ENCODE measurements around the gene AK9.
A peak's percentile ranks its signal among the peaks of the same experiment; 100 is the strongest.
"Not testable (repeated sequence)": the region's sequence is repeated elsewhere in the genome, so short reads cannot be mapped to it uniquely, and the experiment has no call there.

Gene AK9

GRCh38 chr6:109687271-109687761, 3.7 kb downstream of the AK9 start:
- no peak overlapping the region for H2AFZ ChIP-seq (ENCODE audit: low read length)
- H3K9me2 ChIP-seq (replicated peaks; ENCODE audit: low read depth, low read length) = no peaks in the 10 kb centered on the region
- H3K27me3 ChIP-seq (ENCODE audit: insufficient read depth, low read length, poor library complexity, severe bottlenecking) = no peaks in the 10 kb centered on the region
- TF ChIP-seq CTCF (conservative IDR thresholded peaks at IDR 0.05; ENCODE audit: low read length) = no peak
- H3K9ac ChIP-seq (ENCODE audit: low read depth, low read length, poor library complexity, severe bottlenecking) = no peak overlapping the region
- peaks cover 13% of the 10 kb centered on the region for H3K79me2 ChIP-seq (ENCODE audit: insufficient read depth, low read length)
- H3K4me1 ChIP-seq (ENCODE audit: insufficient read depth, low read length, poor library complexity, severe bottlenecking) = peaks cover 26% of the 10 kb centered on the region
- no peak overlapping the region for H3K4me2 ChIP-seq (ENCODE audit: low read depth, low read length, poor library complexity, severe bottlenecking)
- H3K9me3 ChIP-seq (ENCODE audit: insufficient read depth, low read depth, low read length) = no peaks in the 10 kb centered on the region
- no peaks in the 10 kb centered on the region for H3F3A ChIP-seq (ENCODE audit: low read depth)
- H3K4me3 ChIP-seq (ENCODE audit: low read length, poor library complexity, severe bottlenecking) = no peak overlapping the region
- no peaks in the 10 kb centered on the region for H3K36me3 ChIP-seq (ENCODE audit: insufficient read depth, low read length)
- peaks cover 5% of the 10 kb centered on the region for H4K20me1 ChIP-seq (ENCODE audit: insufficient read depth, low read length, poor library complexity, severe bottlenecking)

GRCh38 chr6:109686566-109687265, 4.3 kb downstream of the AK9 start:
- Histone ChIP-seq H3K36me3 (ENCODE audit: insufficient read depth, low read length) (no peaks in the 10 kb centered on the region), H3F3A (ENCODE audit: low read depth) (no peaks in the 10 kb centered on the region), H3K4me3 (ENCODE audit: low read length, poor library complexity, severe bottlenecking) (no peak overlapping the region), H3K4me2 (ENCODE audit: low read depth, low read length, poor library complexity, severe bottlenecking) (no peak overlapping the region), H3K9ac (ENCODE audit: low read depth, low read length, poor library complexity, severe bottlenecking) (peak overlapping the region; percentile 26), H3K27me3 (ENCODE audit: insufficient read depth, low read length, poor library complexity, severe bottlenecking) (no peaks in the 10 kb centered on the region), H3K9me2 (replicated peaks; ENCODE audit: low read depth, low read length) (no peaks in the 10 kb centered on the region), H3K79me2 (ENCODE audit: insufficient read depth, low read length) (peaks cover 7% of the 10 kb centered on the region), H3K4me1 (ENCODE audit: insufficient read depth, low read length, poor library complexity, severe bottlenecking) (peaks cover 20% of the 10 kb centered on the region), H2AFZ (ENCODE audit: low read length) (no peak overlapping the region), H3K9me3 (ENCODE audit: insufficient read depth, low read depth, low read length) (no peaks in the 10 kb centered on the region), H4K20me1 (ENCODE audit: insufficient read depth, low read length, poor library complexity, severe bottlenecking) (no peaks in the 10 kb centered on the region)
- no peak for TF ChIP-seq EZH2phosphoT487 (IDR thresholded peaks at IDR 0.05; ENCODE audit: borderline replicate concordance)
- TF ChIP-seq CTCF (conservative IDR thresholded peaks at IDR 0.05; ENCODE audit: low read length) = no peak

- not testable (repeated sequence) for H3K27me3 ChIP-seq (ENCODE audit: insufficient read depth, low read length, poor library complexity, severe bottlenecking); H3K79me2 ChIP-seq (ENCODE audit: insufficient read depth, low read length); H4K20me1 ChIP-seq (ENCODE audit: insufficient read depth, low read length, poor library complexity, severe bottlenecking); H2AFZ ChIP-seq (ENCODE audit: low read length); H3K9ac ChIP-seq (ENCODE audit: low read depth, low read length, poor library complexity, severe bottlenecking); H3K9me3 ChIP-seq (ENCODE audit: insufficient read depth, low read depth, low read length); H3K36me3 ChIP-seq (ENCODE audit: insufficient read depth, low read length); H3K4me3 ChIP-seq (ENCODE audit: low read length, poor library complexity, severe bottlenecking); H3F3A ChIP-seq (ENCODE audit: low read depth); H3K4me1 ChIP-seq (ENCODE audit: insufficient read depth, low read length, poor library complexity, severe bottlenecking); H3K4me2 ChIP-seq (ENCODE audit: low read depth, low read length, poor library complexity, severe bottlenecking); H3K9me2 ChIP-seq (replicated peaks; ENCODE audit: low read depth, low read length)
Measured at GRCh38 chr6:109678661-109679505, 12.1 kb downstream of the AK9 start.
